ENCODE data around the gene KCNK10. TPM values are rescaled to one million over a fixed set of nuclear protein-coding genes. Genes with fewer than 3 reads are reported as not detected.

KCNK10 gene
- total RNA-seq, 4 donors from 2014 or later, result 0.10 to 0.38 TPM; not detected in 2

DNA sequence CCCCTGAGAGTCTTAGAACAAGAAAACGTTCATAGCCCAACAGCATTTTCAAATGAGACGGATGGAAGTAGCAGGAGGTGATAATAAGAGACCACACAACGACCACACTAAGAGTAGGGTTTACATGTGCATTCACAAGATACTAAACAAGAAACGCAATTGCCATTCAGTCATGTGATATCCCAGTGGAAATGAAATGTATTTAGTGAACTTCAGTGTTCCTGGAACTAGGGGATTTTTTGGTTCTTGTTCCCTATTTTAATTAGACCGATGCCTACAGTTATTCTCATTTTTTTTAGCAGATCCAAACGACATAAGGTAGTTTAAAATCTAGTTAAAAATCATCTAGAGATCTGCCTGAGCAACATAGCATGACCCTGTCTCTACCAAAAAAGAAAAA is 168.1 kb downstream of the KCNK10 start:
- Histone ChIP-seq H3K27me3 (no peaks in the 10 kb centered on the region), H3K4me3 (replicated peaks in 1 of 3) (no peak overlapping the region), H3K27ac (no peak overlapping the region), H3K9me3 (no peaks in the 10 kb centered on the region), H3K36me3 (no peaks in the 10 kb centered on the region), H3K4me1 (no peaks in the 10 kb centered on the region)
- intact Hi-C loops (cut with DNase I), result no loop called here
- no peak for DNase-seq
- TF ChIP-seq, protein P1, sequence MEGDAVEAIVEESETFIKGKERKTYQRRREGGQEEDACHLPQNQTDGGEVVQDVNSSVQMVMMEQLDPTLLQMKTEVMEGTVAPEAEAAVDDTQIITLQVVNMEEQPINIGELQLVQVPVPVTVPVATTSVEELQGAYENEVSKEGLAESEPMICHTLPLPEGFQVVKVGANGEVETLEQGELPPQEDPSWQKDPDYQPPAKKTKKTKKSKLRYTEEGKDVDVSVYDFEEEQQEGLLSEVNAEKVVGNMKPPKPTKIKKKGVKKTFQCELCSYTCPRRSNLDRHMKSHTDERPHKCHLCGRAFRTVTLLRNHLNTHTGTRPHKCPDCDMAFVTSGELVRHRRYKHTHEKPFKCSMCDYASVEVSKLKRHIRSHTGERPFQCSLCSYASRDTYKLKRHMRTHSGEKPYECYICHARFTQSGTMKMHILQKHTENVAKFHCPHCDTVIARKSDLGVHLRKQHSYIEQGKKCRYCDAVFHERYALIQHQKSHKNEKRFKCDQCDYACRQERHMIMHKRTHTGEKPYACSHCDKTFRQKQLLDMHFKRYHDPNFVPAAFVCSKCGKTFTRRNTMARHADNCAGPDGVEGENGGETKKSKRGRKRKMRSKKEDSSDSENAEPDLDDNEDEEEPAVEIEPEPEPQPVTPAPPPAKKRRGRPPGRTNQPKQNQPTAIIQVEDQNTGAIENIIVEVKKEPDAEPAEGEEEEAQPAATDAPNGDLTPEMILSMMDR (IDR thresholded peaks at IDR 0.05), result no peak
- no peak for TF ChIP-seq POLR2A (IDR thresholded peaks at IDR 0.05)
- 64 to 73% methylated on average over 6 of the region's 6 CpGs for WGBS, 2 donors

DNA sequence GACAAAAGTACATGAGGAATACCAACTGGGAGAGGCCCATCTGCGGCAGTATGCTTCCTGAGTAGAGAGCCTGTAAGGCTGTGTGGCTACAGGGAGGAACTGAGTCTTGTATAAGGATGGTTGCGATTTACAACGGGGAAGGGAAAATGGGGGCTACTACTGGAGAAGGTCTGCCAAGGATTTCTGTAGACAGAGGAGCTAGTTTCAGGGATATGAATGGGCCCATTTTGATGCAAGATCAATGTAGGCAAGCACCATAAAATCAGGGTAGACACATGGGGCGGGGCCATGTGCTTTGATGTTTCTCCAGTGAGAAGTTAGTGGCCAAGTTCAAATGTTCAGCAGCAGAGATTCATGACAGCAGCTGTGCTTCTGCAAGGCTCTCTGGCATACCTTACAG is 168.7 kb downstream of the KCNK10 start:
- H3K36me3 ChIP-seq, result no peaks in the 10 kb centered on the region
- intact Hi-C loops (cut with DNase I), result no loop called here
- WGBS, 2 donors, result 90 to 95% methylated on average over 4 of the region's 4 CpGs
- no peak overlapping the region for H3K27ac ChIP-seq
- no peaks in the 10 kb centered on the region for H3K9me3 ChIP-seq
- H3K4me3 ChIP-seq (replicated peaks in 1 of 3), result no peak overlapping the region
- H3K27me3 ChIP-seq, result no peaks in the 10 kb centered on the region
- TF ChIP-seq, protein P1 (IDR thresholded peaks at IDR 0.05), result no peak
- TF ChIP-seq POLR2A (IDR thresholded peaks at IDR 0.05), result no peak
- no peak for DNase-seq
- H3K4me1 ChIP-seq, result no peaks in the 10 kb centered on the region

DNA sequence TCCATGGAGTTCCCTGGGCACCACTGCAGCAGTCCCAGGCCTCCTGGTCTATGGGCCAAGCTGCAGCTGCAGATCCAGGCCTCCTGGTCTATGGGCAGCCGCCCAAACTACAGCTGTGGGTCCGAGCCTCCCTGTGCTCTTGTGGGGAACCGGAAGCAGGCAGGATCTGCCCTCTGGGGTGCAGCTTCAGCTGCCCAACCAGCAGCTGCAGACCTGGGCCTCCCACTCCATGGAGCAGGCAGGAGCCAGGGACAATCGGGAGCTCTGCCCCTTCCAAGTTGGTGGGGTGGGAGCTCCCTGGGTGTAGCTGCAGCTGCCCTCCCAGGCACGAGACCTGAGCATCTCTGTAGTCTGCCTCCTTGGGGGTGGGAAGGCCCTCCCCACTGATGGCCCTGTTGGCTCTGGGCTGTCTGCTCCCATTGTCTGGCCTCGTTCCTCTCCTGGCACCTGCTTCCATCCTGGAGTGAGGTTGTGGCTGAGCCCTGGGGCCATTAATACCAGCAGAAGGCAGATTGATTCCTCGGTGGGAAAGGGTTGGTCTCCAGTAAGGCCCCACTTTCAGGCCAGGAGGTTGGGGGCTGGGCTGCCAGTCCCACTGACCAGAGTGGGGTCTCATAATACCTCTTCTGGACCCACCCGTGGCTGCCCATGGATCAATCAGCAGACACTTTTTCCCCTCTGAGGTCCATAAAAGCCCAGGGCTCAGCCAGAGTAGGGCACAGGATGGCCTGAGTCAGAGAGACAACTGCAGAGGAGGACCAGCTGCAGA is 176.0 kb downstream of the KCNK10 start:
- WGBS, 2 donors, result 40 to 85% methylated on average over 1 to 7 of the region's 8 CpGs

DNA sequence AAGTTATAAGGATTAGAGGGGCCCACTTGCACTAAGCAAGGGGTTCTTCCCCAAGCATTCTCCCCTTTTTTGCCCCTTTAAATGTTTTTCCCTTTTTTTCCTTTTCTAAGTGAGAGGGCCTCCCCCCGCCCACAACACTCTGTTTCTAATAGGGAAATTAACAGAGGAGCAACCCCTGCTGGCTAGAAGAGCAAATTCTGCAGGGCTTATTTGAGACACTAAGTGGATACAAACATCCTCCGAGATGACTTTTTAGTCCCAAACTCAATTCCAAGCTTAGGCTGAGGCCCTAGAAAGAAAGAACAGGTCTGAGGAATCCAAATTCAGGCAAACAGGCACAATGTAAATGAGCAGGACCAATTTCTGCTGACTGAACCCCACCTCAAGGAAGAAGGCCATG is 179.3 kb downstream of the KCNK10 start:
- no peak for TF ChIP-seq POLR2A (IDR thresholded peaks at IDR 0.05)
- TF ChIP-seq, protein P1 (IDR thresholded peaks at IDR 0.05), result no peak
- H3K27ac ChIP-seq, result no peak overlapping the region
- no peaks in the 10 kb centered on the region for H3K4me1 ChIP-seq
- H3K4me3 ChIP-seq (replicated peaks in 1 of 3), result no peak overlapping the region
- no peaks in the 10 kb centered on the region for H3K27me3 ChIP-seq
- WGBS, 2 donors, result 64 to 72% methylated on average over 2 of the region's 2 CpGs
- intact Hi-C loops (cut with DNase I), result no loop called here
- DNase-seq, result no peak
- no peaks in the 10 kb centered on the region for H3K9me3 ChIP-seq
- H3K36me3 ChIP-seq, result no peaks in the 10 kb centered on the region

More for the DNA sequence above, 176.0 kb downstream of the KCNK10 start:
- intact Hi-C loops (cut with DNase I), result no loop called here
- Histone ChIP-seq H3K36me3 (no peaks in the 10 kb centered on the region), H3K27me3 (no peaks in the 10 kb centered on the region), H3K27ac (no peak overlapping the region), H3K4me1 (no peaks in the 10 kb centered on the region), H3K4me3 (replicated peaks in 1 of 3) (no peak overlapping the region), H3K9me3 (no peaks in the 10 kb centered on the region)
- no peak for DNase-seq
- TF ChIP-seq POLR2A (IDR thresholded peaks at IDR 0.05), result no peak
- TF ChIP-seq, protein P1 (IDR thresholded peaks at IDR 0.05), result no peak

DNA sequence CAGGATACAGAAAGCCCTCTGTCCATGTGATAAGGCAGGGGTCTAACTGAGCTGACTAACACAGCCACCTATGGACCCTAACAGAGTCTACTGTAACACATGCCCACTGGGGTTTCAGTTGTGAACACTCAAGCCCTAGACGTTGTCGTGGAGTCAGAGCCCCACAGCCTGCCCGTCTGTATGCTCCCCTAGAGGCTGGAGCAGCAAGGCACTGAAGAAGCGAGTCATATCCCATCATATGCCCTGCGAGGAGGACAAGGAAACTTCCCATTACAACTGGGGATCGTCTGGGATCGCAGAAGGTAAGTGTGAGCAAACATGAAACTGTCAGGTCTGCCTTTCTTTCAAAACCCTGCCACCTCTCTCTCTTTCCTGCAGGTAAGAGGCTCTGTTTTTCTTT is 180.1 kb downstream of the KCNK10 start:
- Histone ChIP-seq H3K27me3 (no peaks in the 10 kb centered on the region), H3K9me3 (no peaks in the 10 kb centered on the region), H3K4me1 (no peaks in the 10 kb centered on the region), H3K4me3 (replicated peaks in 1 of 3) (no peak overlapping the region), H3K36me3 (no peaks in the 10 kb centered on the region), H3K27ac (no peak overlapping the region)
- TF ChIP-seq, protein P1 (IDR thresholded peaks at IDR 0.05), result no peak
- intact Hi-C loops (cut with DNase I), result no loop called here
- WGBS, 2 donors, result 49 to 51% methylated on average over 7 of the region's 7 CpGs
- DNase-seq, result no peak
